ENCODE data around the gene TMEM100.
A peak's percentile ranks its signal among the peaks of the same experiment; 100 is the strongest.

TMEM100 gene

GRCh38 chr17:55722742-55723487 is at the start of gene TMEM100:
Gene TMEM100, minus strand, starts transcription at chr17:55722864. Its CDS starts 1,794 bp downstream, at chr17:55721070.
- no peak for DNase-seq

- no peak for DNase-seq
These were observed 49.4 kb upstream of the TMEM100 start for GRCh38 chr17:55772086-55772485.

DNA sequence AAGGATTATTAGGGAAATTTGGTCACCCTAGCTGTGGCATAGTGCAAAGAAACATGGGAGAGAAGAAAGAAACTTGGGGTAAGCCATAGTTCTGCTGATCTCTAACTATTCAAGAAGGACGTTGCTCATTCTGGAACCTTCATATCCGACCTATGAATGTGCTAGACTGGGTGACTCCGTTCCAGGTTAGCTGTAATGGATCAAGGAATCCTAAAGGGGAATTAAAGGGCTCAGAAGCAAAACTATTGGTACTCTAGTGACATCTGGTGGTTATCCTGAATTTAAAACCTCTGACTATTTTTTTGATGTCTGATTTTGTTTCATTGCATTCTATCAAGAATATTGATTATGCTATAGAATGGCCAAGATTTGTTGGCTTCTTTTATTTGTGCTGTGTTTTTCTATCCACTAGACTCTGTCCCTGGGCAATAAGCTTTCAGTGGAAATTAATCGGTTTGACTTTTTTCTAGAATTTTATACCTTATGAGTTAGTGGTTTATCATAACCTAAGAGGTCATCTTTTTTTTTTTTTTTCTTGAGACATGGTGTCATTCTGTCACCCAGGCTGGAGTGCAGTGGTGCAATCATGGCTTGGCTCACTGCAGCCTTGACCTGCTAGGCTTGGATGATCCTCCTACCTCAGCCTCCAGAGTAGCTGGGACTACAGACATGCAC is 47.7 kb upstream of the TMEM100 start:
- DNase-seq: no peak

DNA sequence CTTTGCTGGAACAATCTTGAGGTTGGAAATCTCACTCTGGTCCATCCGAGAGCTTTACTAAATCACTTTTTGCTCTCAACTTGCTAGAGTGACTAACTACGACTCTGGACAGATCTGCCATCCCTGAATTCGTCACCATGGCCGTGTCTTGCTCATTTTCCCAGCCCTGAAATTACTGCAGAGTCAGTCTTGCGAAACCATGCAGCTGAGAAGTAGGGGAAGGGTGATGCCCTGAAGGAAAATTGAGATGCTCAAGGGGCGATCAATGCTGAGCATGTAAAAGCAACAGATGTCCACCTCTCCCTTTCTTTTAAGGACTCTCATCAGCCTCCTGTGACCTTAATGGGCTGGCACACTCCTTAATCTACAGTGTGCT is 46.9 kb upstream of the TMEM100 start:
- DNase-seq: no peak

- no peak for DNase-seq
These were observed 46.4 kb upstream of the TMEM100 start for GRCh38 chr17:55768936-55769624.

- no peak for DNase-seq
These were observed 42.8 kb upstream of the TMEM100 start for GRCh38 chr17:55765472-55765871.

GRCh38 chr17:55764610-55765009 is 41.9 kb upstream of the TMEM100 start:
- no peak for DNase-seq

DNA sequence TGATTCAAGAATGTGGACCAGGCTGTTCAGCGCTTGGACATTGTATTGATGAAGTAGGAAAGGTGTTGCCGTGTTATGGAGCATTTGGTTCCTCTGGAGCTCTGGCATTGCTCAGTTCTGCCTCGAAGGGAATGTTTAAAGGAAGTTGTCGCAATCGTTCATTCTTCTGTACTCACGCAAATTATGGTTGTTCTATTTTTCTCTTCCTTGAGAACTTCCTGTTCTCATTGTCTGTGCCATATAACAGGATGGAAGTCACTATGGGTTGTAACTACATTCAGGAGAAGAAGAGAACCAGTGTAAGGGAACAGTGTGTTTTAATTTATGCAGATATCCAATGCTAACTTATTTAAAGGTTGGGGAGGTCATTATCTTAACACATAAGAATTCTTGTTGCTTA is 41.2 kb upstream of the TMEM100 start:
- no peak for DNase-seq

GRCh38 chr17:55762086-55762858 is 39.6 kb upstream of the TMEM100 start:
- DNase-seq: no peak

- no peak for DNase-seq
These were observed 38.1 kb upstream of the TMEM100 start for GRCh38 chr17:55760643-55761355.

DNA sequence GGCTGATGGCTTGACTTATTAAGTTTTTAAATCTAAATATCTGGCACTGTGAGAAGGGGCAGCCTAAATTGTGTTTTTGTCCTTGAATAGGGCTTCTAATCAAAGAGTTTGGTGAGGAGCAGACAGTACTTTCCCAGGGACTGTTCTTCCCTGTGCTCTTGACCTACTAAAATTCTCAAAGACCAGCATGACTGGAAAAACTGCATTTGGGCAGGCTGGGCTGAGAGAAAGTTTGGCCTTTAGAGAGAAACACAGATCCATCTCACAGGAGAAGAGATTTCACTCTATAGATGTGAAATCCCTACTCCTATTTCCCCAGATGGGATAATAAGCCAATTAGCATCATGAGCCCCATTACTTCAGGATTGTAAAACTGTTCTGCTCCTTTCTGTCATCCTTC is 35.5 kb upstream of the TMEM100 start:
- no peak for DNase-seq

- no peak for DNase-seq
These were observed 35.0 kb upstream of the TMEM100 start for GRCh38 chr17:55757659-55758058.

GRCh38 chr17:55756689-55757088 is 34.0 kb upstream of the TMEM100 start:
- no peak for DNase-seq

DNA sequence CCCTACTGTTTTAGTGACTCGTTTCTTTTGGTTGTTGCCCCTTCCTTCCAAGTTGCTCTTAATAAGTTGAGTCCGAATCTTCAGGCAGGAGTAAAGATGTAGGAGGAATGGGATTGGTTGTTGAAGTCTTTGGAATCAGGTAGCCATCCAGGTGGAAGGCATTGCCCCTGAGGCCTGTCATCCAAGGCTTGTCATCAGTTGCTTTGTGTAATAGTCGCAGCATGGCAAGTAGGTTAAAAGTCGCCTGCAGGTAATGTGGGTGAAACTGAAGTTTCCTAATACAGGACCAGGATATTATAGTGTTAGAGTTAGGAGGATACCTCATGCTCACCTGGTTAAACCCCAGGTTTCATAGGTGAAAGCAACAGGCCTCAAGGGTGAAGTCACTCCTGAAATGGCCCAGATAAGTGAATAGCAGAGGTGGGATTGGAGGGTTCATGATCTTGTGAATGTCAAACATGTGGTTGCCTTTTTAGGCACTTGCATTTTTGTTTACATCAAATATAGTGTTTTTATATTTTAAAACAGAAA is 29.1 kb upstream of the TMEM100 start:
- no peak for DNase-seq

GRCh38 chr17:55750750-55751657 is 28.3 kb upstream of the TMEM100 start, which contains the start of gene PCTP:
Gene PCTP, plus strand, starts transcription at chr17:55751051. Its CDS starts 53 bp downstream, at chr17:55751104.
- peak; percentile 94 for DNase-seq

DNA sequence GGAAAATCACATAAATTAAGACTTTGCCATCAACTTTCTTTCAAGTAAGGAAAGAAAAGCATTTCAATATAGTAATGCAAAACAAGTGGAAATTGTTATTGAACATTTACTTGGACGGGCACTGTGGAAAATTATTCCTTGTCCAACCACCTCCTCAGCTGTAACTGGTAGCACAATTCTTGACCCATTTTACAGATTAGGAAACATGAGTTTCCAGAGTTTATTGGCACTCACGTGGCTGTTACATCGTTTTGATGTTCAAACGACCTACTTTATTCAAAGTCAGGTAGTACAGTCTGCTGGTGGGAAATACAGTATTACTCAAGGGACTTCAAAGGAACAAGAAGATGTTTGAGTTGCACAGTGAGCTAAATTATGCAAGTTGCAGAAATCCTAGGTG is 27.3 kb upstream of the TMEM100 start:
- no peak for DNase-seq

DNA sequence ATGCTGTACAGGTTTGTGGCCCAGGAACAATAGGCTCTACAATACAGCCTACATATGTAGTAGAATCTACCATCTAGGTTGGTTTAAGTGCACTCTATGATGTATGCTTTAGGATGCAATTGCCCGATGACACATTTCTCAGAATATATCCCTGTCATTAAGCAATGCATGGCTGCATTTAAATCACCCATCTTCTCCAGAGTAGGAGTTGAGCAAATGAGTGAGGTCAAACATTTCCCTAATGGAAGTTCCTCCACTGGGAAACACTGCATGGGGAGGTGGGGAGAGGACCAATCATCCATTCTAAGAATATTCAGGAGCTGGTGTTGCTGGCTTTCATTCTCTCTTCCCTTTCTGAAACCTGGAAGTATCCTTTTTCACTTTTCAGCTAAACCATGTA is 26.2 kb upstream of the TMEM100 start:
- DNase-seq: no peak

GRCh38 chr17:55747209-55747608 is 24.5 kb upstream of the TMEM100 start:
- no peak for DNase-seq

- no peak for DNase-seq
These were observed 23.8 kb upstream of the TMEM100 start for GRCh38 chr17:55746466-55746865.

GRCh38 chr17:55745258-55745657 is 22.6 kb upstream of the TMEM100 start:
- DNase-seq: no peak

DNA sequence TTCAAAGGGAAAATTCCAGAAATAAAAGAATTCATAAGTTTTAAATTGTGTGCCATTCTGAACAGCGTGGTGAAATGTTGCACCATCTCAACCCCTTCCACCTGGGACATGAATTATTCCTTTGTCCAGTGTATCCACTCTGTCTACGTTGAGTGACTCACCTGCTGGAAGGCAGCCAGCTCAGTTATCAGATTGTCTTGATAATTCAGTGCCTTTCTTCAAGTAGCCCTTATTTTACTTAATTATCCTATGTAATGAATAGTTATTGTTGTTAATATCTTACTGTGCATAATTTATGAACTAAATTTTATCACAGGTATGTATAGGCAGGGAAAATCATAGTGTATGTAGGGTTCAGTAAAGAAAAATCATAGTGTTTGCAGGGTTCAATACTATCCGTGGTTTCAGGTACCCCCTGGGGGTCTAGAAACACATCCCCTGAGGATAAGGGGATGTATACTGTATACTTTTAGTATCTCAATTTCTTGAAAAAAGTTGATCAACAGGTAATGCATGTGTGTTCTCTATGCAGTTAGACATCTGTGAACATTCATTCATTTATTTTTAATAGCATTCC is 20.5 kb upstream of the TMEM100 start:
- no peak for DNase-seq
